GM18909 (cell line): ENCODE data around the gene CCT6B.

Experiments used
- ATAC-seq: cut with Tn5 transposase; IDR thresholded peaks from one replicate; pipeline ENCODE4 v1.9.1; 2021; ENCODE audit warnings: mild to moderate bottlenecking; ENCODE audit not compliant: unreplicated experiment, poor library complexity

Gene CCT6B

GRCh38 chr17:34892461-34893249 is 68.6 kb downstream of the CCT6B start:
- ATAC-seq = no peak

- no peak for ATAC-seq
These were observed 74.4 kb downstream of the CCT6B start for GRCh38 chr17:34886831-34887230.

DNA sequence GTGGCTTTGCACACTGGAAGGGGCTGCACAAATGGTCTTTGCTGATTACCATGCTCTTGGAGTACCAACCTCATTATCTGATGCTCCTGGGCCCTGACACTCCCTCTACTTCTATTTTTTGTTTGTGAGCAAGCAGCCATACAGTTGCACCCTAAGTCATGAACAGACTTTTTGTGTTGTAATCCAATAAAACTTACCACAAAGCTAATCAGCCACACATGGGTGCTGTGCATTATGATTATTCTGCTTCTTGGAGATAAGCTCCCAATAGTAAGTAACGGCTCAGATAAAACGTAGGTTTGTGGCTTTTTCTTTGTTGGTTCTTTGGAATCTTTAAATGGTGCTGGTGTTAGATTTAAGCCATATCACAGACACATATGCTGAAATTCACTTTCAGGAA is 76.2 kb downstream of the CCT6B start:
- ATAC-seq = no peak

DNA sequence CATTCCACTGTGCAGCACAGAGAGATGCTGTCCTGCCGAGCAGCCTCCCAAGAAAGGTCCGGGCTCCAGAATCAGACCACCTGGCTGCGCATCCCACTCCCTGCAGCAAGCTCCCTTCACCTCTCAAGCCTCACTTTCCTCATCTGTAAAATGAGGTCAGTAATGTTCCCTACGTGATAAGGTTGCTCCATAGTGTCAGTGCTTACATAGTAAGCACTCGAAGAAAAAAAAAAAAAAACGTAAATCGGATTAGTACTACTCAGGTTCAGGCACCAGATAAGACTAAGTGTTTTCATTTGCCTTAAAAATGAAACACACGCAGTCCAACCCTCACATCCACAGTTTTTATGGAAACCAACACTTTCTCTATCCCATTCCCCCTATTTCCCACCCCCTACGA is 76.7 kb downstream of the CCT6B start:
- no peak for ATAC-seq

- no peak for ATAC-seq
These were observed 77.9 kb downstream of the CCT6B start for GRCh38 chr17:34883106-34884000.

- ATAC-seq = no peak
These were observed 82.1 kb downstream of the CCT6B start for GRCh38 chr17:34879146-34879545.
